NCI-H2081 (cell line): ENCODE measurements around the gene TAMM41.
"Not testable (repeated sequence)": the region's sequence is repeated elsewhere in the genome, so short reads cannot be mapped to it uniquely, and the experiment has no call there.

Experiments used
- DNase-seq, 2 experiments: peaks; one replicate each; lab custom pipeline; 2025; lab: John Stamatoyannopoulos, UW

Gene TAMM41

DNA sequence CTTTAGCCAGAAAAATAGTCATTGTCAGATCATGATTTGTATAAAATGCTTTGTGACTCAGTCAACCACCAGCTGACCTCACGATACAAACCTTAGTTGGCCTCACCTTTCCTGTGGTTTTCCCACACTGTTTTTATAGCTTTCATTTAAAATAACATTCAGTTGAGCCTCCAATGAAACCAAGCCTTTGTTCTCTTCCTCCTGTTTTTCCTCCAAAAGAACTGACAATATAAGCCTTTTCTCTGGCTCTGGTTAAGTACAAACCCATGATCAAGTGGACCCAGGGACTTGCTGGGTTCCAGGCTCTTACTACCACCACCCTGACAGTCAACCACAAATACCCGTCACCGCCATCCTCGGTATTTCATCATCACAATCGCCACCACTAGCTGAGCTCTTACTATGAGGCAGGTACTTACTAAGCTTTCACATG, 81.7 kb downstream of the TAMM41 start:
- no peak for DNase-seq

GRCh38 chr3:11759996-11760395, 86.7 kb downstream of the TAMM41 start:
- DNase-seq, result no peak

DNA sequence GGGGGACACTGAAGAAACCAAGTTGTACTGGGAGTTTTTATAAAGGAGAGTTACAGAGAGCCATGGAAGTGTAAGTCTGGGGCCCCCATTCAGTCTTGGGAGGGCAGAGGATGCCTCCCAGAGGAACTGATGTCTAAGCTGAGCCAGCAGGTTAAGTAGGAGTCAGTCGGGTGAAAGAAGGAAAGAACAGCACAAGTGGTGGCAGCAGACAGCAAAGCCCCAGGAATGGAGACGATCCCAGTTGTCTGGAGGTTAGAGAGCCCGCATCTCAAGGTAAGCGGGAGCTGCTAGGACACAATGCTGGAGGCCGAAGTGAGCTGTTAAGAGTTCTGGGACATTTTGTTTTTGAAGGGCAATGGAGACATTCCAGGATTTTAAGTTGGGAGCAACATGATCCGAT, 88.8 kb downstream of the TAMM41 start:
- DNase-seq, result no peak

DNA sequence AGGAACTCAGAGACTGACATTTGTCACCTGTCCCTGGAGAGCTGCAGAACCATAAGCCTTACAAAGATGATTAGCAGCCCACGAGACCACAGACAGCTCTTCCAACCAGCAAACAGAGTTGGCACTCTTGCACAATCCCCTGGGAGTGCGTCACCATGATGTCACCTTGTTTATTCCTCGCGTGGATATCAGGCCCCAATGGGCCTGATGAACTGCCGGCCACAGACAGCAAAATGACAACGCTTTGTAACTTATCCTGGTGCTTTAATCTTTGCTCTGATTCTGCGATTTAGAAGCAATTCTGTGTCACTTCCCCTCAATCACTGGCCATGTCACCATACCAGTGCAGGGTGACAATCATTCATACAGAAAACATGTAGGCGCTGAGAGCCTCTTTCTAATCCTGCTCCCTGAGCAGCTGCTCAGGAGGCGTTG, 89.2 kb downstream of the TAMM41 start:
- DNase-seq, result no peak

DNA sequence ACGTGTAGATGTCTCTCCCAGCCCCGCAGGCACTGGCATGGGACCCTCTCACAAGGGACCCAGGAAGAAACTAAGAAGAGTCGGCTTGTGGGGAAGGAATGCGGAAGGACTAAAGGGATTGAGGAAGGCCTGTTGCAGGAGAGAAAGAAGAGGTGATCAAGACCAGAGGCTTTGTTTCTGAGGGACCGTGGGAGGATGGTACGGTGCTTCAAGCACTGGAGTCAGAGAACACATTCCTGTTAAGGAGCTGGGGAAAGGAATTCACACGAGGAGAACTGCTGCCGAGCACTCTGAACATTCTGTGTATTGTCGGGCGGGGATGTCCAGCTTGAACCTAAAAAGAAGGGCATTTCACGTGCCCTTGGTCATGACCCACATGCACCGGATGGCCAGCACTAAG, 91.4 kb downstream of the TAMM41 start:
- DNase-seq, result no peak

GRCh38 chr3:11752254-11752653, 94.4 kb downstream of the TAMM41 start:
- DNase-seq, result not testable (repeated sequence)

DNA sequence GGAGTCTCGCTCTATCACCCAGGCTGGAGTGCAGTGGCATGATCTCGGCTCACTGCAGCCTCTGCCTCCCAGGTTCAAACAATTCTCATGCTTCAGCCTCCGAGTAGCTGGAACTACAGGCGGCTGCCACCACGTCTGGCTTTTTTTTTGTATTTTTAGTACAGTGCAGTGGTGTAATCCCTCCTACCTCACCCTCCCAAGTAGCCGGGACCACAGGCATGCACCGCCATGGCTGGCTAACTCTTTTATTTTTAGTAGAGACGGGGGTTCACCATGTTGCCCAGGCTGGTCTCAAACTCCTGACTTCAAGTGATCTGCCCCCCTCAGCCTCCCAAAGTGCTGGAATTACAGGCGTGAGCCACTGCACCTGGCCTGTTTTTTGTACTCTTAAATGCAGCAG, 98.4 kb downstream of the TAMM41 start:
- not testable (repeated sequence) for DNase-seq
